GM21390 (cell line): ENCODE results near the gene L3MBTL4.
"Not testable (repeated sequence)": the region's sequence is repeated elsewhere in the genome, so short reads cannot be mapped to it uniquely, and the experiment has no call there.

Experiments used
- ATAC-seq: cut with Tn5 transposase; IDR thresholded peaks from one replicate; pipeline ENCODE4 v1.9.1; 2021; ENCODE audit not compliant: unreplicated experiment

L3MBTL4 gene

DNA sequence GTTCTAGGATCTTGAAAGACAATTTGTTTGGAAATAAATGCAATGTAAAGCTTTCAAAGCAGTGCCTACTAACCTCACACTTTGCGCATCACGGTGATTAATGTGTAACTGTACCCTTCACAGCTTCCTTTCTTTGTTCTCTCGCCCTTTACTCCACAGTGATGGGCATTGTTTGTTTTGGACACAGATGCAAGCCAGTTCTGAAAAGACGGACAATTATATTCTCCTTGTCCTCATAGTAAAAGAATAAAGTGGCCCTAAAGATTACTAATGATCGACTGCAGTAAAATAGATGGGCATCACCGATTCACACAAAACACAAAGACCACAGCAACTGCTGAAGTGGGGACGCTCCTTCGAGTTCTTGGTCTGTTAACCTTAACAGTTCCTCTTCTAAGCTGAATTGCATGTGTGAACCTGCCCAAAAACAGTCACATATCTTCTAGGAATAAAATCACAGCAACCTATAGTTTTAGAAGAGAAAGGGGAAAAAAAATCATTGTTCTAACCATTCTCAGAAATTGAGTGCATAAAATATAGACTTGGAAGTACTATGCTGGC, 7.7 kb downstream of the L3MBTL4 start:
- no peak for ATAC-seq

GRCh38 chr18:6406075-6406909, 8.4 kb downstream of the L3MBTL4 start:
- no peak for ATAC-seq

DNA sequence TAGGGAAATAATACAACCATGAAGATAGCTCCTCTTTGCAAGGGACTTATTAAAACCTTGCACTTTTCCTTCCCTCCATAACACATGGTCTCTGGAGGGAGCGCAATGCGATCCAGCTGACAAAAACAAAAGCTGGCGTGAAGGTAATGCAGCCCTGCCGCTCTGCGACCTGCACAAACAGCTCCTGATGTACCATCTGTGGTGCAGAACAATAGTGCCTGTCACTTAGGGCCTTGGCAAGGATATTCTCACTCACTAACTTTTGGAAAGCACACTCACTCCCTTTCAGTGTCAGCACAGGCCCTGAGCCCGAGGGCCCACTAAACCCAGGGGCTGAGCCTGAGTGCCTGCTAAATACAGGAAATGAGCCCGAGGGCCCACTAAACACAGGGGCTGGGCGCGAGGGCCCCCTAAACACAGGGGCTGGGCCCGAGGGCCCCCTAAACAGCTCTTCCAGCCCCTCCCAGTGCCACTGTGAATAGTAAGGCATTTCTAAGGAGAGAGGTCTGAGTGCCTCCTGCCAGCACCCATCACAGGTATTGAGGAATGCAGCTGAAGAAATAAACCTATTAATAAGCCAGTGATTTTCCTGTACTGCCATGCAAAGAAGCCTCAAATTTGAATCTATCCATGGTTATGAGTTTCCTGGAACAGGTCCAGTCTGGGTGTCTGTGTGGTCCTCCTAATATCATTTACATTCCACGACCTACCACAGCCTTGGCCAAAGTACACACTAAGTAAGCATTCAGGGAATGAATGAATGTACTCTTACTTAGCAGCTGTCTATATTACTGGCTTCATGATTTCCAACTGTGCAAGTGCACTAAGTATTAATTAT, 9.3 kb downstream of the L3MBTL4 start:
- no peak for ATAC-seq

GRCh38 chr18:6404834-6405233, 9.9 kb downstream of the L3MBTL4 start:
- no peak for ATAC-seq

DNA sequence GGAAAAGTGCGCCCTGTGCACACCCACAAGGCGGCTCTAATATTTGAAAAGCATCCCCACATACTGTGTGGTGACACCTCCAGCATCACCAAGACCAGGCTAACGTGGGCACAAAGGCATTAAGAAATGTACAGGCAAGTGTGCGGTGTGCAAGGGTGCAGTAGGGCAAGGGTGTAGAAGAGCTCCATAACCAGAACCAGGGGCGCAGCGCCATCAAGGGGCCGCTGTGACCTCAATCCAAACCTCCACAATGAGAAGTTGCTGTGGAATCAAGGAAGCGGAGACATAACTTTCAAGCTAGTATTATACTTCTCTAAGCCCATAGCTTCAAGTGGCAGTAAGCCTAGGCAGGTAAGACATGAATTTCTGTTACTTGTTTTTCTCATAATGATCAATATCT, 13.0 kb downstream of the L3MBTL4 start:
- no peak for ATAC-seq

DNA sequence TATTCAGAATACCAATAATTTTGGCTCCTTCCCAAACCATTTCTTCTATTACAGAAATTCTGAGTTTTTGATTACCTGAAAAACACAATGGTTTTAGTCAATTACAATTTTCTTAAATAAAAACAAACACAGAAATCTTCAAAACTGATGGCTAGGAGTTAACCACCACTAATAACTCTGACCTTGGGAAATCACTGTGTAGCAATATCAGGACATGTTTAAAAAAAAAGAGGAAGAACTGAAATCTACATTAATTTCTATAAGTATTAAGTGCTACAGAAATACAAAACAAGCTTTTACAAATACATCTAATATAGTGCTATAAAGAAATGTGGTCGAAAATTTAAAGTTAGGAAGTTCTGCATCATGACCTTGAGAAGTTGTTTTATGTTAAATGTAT, 14.9 kb downstream of the L3MBTL4 start:
- ATAC-seq: no peak

DNA sequence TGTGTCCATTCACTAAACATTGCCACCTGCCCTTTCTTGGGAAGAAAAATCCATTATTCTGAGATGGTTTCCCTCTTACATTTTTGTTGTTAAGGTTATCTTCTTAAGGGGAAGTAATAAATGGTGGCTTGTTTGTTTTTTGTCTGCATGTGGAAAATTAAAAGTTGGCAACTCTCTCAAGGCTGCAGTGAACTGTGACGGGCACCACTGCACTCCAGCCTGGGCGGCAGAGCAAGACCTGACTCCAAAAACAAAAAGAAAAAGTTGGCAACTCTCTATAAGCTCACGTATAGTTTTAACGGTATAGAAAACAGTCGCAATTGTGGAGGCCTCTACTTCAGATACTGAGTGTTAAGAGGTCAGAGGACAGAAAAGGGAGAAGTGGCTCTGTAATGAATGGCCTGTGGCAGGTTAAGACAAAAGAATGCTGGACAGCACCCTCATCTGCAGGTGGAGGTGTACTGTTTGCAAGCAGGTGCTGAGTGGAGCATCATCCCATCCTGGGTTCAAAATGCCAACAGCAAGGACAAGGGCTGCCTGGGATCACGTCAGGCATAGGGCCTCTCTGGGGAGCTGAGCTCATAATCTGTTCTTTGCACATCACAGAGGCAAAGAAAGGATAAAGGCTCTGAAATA, 16.7 kb downstream of the L3MBTL4 start:
- no peak for ATAC-seq

DNA sequence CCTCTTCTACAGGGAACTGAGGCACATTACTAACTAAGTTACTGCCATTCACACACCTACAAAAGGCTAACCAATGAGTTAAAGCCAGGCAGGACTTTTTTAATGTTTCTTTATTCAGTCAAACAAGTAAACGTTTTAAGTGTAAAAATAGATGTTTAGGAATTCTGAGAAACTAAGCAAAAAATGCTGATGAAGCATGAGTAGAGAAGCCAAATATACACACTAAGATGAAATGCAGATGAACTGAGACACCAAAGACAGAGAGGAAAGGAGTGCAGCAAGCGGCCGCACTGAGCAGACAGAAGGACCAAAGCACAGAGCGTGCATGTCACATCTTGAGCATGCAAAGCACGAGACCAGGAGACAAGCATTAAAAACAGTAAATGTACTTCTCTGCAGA, 17.9 kb downstream of the L3MBTL4 start:
- ATAC-seq: no peak

DNA sequence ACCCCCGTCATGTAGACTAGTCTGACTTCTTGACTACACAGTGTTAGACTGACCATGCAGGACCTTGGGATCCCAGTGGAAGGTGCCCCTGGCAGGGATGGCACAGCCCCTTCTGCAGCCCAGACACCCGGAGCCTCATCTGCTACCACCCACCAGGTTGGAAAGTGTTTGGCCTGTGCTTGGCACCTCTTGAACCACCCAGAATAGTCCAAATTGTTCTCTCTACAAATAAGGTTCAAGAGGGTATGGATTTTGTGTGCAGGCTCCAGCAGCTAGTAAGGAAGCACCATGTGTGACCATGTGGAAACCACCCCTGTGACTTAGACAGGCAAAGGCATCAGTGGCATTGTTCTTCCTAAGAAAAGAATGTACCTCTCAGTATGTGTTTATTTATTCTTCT, 18.4 kb downstream of the L3MBTL4 start:
- ATAC-seq: no peak

DNA sequence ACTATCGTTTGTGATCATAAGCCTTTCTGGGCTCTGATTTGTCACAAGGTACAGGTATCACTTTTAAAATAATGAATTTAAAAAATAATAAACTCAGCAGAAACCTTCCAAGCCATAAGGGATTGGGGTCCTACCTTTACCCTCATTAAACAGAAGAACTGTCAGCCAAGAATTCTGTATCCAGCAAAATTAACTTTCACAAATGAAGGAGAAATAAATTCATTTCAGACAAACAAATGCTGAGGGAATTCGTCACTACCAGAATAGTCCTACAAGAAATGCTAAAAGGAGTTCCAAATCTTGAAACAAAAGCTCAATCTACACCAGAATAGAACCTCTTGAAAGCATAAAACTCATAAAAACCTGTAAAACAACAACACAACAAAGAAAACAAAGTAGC, 25.7 kb downstream of the L3MBTL4 start:
- ATAC-seq: no peak

GRCh38 chr18:6382963-6383362, 31.7 kb downstream of the L3MBTL4 start:
- ATAC-seq: no peak

- not testable (repeated sequence) for ATAC-seq
Observed at GRCh38 chr18:6377473-6377872, 37.2 kb downstream of the L3MBTL4 start.

- ATAC-seq: no peak
Observed at GRCh38 chr18:6376433-6377229, 38.1 kb downstream of the L3MBTL4 start.

- no peak for ATAC-seq
Observed at GRCh38 chr18:6374935-6375529, 39.7 kb downstream of the L3MBTL4 start.

- ATAC-seq: no peak
Observed at GRCh38 chr18:6374340-6374739, 40.4 kb downstream of the L3MBTL4 start.

- ATAC-seq: no peak
Observed at GRCh38 chr18:6373187-6373586, 41.5 kb downstream of the L3MBTL4 start.

DNA sequence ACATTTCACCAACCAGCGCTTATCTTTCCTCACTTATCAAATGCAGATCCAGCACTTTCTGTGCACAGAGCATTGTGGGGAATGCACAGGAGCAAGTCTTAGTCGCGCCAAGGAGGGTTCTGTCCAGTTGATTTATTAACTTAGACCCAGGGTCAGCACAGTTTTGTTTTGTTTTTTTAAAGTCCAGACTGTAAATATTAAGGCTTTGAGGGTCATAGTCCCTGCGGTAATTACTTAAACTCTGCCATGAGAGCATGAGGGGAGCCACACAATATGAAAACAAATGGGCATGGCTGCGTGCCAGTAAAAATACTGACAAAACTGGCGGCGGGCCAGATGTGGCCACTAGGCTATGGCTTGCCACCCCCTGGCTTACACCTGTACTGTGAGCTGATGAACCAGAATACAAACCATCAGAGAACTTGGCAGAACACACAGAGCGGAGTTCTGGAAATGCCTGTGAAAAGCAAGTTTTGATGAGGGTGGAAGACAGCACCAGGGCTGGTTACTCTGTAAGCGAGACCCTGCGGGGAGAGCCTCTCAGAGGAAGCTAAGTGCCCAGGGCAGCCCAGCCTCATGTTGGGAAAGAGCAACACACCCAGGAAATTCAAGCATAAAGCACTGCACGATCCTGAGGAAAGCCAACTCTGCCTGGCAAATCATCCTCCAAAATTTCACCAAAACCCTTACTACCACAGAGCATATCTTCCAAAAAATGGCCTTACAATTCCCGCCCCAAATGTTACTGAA, 43.6 kb downstream of the L3MBTL4 start:
- ATAC-seq: no peak

DNA sequence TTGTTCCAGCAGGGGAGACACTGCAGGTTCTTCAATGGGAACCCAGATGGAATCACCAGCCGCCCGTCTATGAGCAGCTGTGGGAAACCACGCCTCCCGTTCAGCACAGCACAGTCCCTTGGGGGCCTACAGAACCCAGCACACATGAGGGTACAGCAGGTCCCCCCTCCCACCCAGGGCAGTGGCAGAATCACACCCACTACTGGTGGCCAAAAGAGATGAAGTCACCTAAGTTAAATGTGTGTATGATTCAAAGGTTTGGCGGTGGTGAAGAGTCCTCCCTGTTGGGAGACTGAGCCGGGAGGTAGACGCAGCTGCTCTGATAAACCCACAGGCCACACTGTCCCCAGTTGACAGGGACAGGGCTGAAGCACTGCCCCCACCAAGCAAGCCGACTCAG, 44.3 kb downstream of the L3MBTL4 start:
- ATAC-seq: no peak

GRCh38 chr18:6368017-6368416, 46.7 kb downstream of the L3MBTL4 start:
- ATAC-seq: no peak
